OCI-LY3 (cell line): Measurements from ENCODE around the gene SRGAP1.

Source experiments
- H2AFZ ChIP-seq: fragments of 200-600, 300-600 bp; shearing (Covaris generic); 2 replicates; pipeline ENCODE4 v1.6.0; 2014; ENCODE audit warnings: antibody characterized with exemption, low read depth, low read length
- H3K27ac ChIP-seq: fragments of 200-600, 300-600 bp; sonication (generic); 2 replicates; pipeline ENCODE4 v1.5.1; 2014; ENCODE audit warnings: mild to moderate bottlenecking, low read length, moderate library complexity, mixed read lengths
- H3K27me3 ChIP-seq: fragments of 200-600, 300-600 bp; sonication (generic); 2 replicates; pipeline ENCODE4 v1.6.1; 2014; ENCODE audit warnings: low read depth, low read length, mixed read lengths
- H3K36me3 ChIP-seq: fragments of 200-600, 300-600 bp; sonication (generic); replicated peaks from 2 replicates; pipeline ENCODE3; 2014; ENCODE audit warnings: low read depth, low read length, mixed read lengths
- H3K4me1 ChIP-seq: fragments of 300-600, 200-600 bp; sonication (generic); 2 replicates; pipeline ENCODE4 v1.6.1; 2014; ENCODE audit warnings: low read length, mixed read lengths
- H3K4me2 ChIP-seq: fragments of 200-600, 300-600 bp; sonication (generic); 2 replicates; pipeline ENCODE4 v1.6.1; 2014; ENCODE audit warnings: low read length, mixed read lengths
- H3K4me3 ChIP-seq: fragments of 300-600, 200-600 bp; sonication (generic); 2 replicates; pipeline ENCODE4 v1.5.1; 2014; ENCODE audit warnings: antibody characterized with exemption, mild to moderate bottlenecking, low read length, moderate library complexity
- H3K79me2 ChIP-seq: fragments of 300-600, 200-600 bp; shearing (Covaris generic); 2 replicates; pipeline ENCODE4 v1.6.1; 2014; ENCODE audit warnings: mild to moderate bottlenecking, low read length, mixed read lengths
- H3K9ac ChIP-seq: fragments of 300-600, 200-600 bp; shearing (Covaris generic); 2 replicates; pipeline ENCODE4 v1.6.0; 2014; ENCODE audit warnings: mild to moderate bottlenecking, low read length, moderate library complexity
- H3K9me3 ChIP-seq: fragments of 200-600, 300-600 bp; shearing (Covaris generic); 2 replicates; pipeline ENCODE4 v1.6.1; 2014; ENCODE audit warnings: low read length, mixed read lengths; ENCODE audit not compliant: insufficient read depth
- H4K20me1 ChIP-seq: fragments of 200-600, 300-600 bp; sonication (generic); 2 replicates; pipeline ENCODE4 v1.6.1; 2016; ENCODE audit warnings: low read length, mixed read lengths; ENCODE audit not compliant: insufficient read depth
- EZH2phosphoT487 ChIP-seq: fragments of 200-600 bp; shearing (Covaris generic); IDR thresholded peaks from 2 replicates; pipeline ENCODE4 v1.6.1; 2018; ENCODE audit warnings: antibody characterized with exemption, mixed run types, low read depth
- TF ChIP-seq, protein P1 (sequence below): fragments of 200-600, 300-600 bp; sonication (generic); IDR thresholded peaks from 2 replicates; pipeline ENCODE4 v1.5.1; 2014; ENCODE audit warnings: antibody characterized with exemption, low read length, low read depth

Gene SRGAP1

GRCh38 chr12:63823040-63823439, 21.5 kb upstream of the SRGAP1 start:
- H3K36me3 ChIP-seq, result no peaks in the 10 kb centered on the region
- no peak overlapping the region for H3K4me3 ChIP-seq
- no peak overlapping the region for H2AFZ ChIP-seq
- no peak for TF ChIP-seq EZH2phosphoT487
- no peaks in the 10 kb centered on the region for H3K9me3 ChIP-seq
- H3K79me2 ChIP-seq, result no peaks in the 10 kb centered on the region
- no peaks in the 10 kb centered on the region for H3K4me1 ChIP-seq
- no peak overlapping the region for H3K27ac ChIP-seq
- no peak overlapping the region for H3K9ac ChIP-seq
- H3K4me2 ChIP-seq, result no peak overlapping the region
- H4K20me1 ChIP-seq, result no peaks in the 10 kb centered on the region
- no peaks in the 10 kb centered on the region for H3K27me3 ChIP-seq

GRCh38 chr12:63826006-63826585, 18.4 kb upstream of the SRGAP1 start:
- TF ChIP-seq, protein P1, sequence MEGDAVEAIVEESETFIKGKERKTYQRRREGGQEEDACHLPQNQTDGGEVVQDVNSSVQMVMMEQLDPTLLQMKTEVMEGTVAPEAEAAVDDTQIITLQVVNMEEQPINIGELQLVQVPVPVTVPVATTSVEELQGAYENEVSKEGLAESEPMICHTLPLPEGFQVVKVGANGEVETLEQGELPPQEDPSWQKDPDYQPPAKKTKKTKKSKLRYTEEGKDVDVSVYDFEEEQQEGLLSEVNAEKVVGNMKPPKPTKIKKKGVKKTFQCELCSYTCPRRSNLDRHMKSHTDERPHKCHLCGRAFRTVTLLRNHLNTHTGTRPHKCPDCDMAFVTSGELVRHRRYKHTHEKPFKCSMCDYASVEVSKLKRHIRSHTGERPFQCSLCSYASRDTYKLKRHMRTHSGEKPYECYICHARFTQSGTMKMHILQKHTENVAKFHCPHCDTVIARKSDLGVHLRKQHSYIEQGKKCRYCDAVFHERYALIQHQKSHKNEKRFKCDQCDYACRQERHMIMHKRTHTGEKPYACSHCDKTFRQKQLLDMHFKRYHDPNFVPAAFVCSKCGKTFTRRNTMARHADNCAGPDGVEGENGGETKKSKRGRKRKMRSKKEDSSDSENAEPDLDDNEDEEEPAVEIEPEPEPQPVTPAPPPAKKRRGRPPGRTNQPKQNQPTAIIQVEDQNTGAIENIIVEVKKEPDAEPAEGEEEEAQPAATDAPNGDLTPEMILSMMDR, result peak; percentile 89
- TF ChIP-seq EZH2phosphoT487, result no peak
- H3K9ac ChIP-seq, result no peak overlapping the region
- H3K4me2 ChIP-seq, result no peak overlapping the region; the same call in 1 of the 2 replicates
- no peaks in the 10 kb centered on the region for H3K27me3 ChIP-seq
- H3K4me1 ChIP-seq, result no peaks in the 10 kb centered on the region
- no peak overlapping the region for H2AFZ ChIP-seq
- no peaks in the 10 kb centered on the region for H4K20me1 ChIP-seq
- no peaks in the 10 kb centered on the region for H3K36me3 ChIP-seq
- H3K79me2 ChIP-seq, result no peaks in the 10 kb centered on the region
- no peak overlapping the region for H3K27ac ChIP-seq
- H3K9me3 ChIP-seq, result peaks cover 9% of the 10 kb centered on the region; the same call in 1 of the 2 replicates
- H3K4me3 ChIP-seq, result no peak overlapping the region

DNA sequence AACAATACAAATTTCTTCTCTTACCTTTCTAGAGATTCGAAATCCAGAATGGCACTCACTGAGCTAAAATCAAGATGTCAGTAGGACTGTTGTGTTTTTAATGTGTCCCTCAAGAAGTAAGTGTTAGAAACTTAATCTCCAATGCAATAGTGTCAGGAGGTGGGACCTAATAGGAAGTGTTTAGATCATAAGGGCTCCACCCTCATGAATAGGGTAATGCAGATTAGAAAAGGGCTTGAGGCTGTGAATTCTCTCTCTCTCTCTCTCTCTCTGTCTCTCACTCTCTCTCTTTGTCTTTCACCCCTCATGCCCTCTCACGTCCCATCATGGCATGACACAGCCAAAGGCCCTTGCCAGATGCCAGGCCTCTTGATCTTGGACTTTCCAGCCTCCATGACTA, 15.6 kb upstream of the SRGAP1 start:
- H3K9ac ChIP-seq, result no peak overlapping the region
- H3K36me3 ChIP-seq, result no peaks in the 10 kb centered on the region
- H3K4me3 ChIP-seq, result no peak overlapping the region
- no peak overlapping the region for H3K27ac ChIP-seq
- H3K4me2 ChIP-seq, result no peak overlapping the region
- TF ChIP-seq, protein P1, result no peak
- no peak for TF ChIP-seq EZH2phosphoT487
- H2AFZ ChIP-seq, result no peak overlapping the region
- H3K79me2 ChIP-seq, result no peaks in the 10 kb centered on the region
- no peaks in the 10 kb centered on the region for H4K20me1 ChIP-seq
- H3K4me1 ChIP-seq, result no peaks in the 10 kb centered on the region
- peaks cover 9% of the 10 kb centered on the region; the same call in 1 of the 2 replicates for H3K9me3 ChIP-seq
- no peaks in the 10 kb centered on the region for H3K27me3 ChIP-seq

DNA sequence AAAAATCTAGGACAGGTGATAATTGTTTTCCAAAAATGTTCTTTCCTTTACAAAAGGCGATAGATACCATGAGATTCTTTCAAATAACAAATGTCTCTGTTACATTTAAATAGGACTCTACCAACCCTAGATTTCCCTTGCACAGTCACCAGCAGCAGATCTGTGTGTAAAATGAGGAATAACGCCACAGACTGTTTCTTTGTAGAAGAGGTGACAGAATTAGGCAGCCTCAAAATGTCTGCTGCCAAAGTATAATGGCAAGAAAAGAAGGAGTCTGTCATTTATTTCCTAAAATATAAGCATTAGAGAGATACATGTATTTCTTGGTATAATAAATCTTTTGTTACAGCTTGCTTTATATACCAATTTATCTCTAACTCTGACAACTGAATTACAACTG, 8.5 kb upstream of the SRGAP1 start:
- Histone ChIP-seq H3K36me3 (no peaks in the 10 kb centered on the region), H2AFZ (no peak overlapping the region), H4K20me1 (no peaks in the 10 kb centered on the region), H3K4me2 (no peak overlapping the region), H3K9ac (no peak overlapping the region), H3K4me3 (no peak overlapping the region), H3K27ac (no peak overlapping the region), H3K79me2 (no peaks in the 10 kb centered on the region), H3K27me3 (peaks cover 7% of the 10 kb centered on the region), H3K9me3 (no peaks in the 10 kb centered on the region), H3K4me1 (no peaks in the 10 kb centered on the region)
- TF ChIP-seq EZH2phosphoT487, result no peak
- TF ChIP-seq, protein P1, result no peak
